Fibroblast of pulmonary artery (primary cell): Measurements from ENCODE around the gene PPP1R7.
A peak's percentile ranks its signal among the peaks of the same experiment; 100 is the strongest.

Source experiments
- DNase-seq: peaks from one replicate; pipeline ENCODE4 v3.0.0-alpha.2; 2010; ENCODE audit warnings: low read depth
- H3K4me3 ChIP-seq: replicated peaks from 2 replicates; pipeline ENCODE4 v1.5.1; 2011; ENCODE audit warnings: low read depth, mild to moderate bottlenecking, control low read depth, low read length, moderate library complexity
- TF ChIP-seq, protein P1 (sequence below): IDR thresholded peaks from 2 replicates; pipeline ENCODE4 v1.5.1; 2011; ENCODE audit warnings: mild to moderate bottlenecking, control low read depth, low read length, inconsistent platforms; ENCODE audit errors: missing control alignments

Gene PPP1R7

DNA sequence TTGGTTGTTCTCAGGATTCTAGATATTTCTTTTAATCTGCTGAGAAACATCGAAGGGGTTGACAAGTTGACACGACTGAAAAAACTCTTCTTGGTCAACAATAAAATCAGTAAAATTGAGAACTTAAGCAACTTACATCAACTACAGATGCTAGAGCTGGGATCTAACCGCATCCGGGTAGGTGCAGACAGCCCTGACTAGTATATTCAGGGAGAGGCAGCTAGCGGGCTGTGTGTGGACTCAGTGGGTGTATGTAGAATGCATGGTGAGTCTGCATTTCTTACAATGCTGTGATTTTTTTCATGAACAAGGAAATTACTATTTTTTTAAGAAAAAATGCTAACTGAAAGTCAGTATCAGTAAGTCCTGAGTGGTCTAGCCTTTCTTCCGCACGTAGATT lies 10.1 kb downstream of the PPP1R7 start:
- no peak overlapping the region for H3K4me3 ChIP-seq
- TF ChIP-seq, protein P1, sequence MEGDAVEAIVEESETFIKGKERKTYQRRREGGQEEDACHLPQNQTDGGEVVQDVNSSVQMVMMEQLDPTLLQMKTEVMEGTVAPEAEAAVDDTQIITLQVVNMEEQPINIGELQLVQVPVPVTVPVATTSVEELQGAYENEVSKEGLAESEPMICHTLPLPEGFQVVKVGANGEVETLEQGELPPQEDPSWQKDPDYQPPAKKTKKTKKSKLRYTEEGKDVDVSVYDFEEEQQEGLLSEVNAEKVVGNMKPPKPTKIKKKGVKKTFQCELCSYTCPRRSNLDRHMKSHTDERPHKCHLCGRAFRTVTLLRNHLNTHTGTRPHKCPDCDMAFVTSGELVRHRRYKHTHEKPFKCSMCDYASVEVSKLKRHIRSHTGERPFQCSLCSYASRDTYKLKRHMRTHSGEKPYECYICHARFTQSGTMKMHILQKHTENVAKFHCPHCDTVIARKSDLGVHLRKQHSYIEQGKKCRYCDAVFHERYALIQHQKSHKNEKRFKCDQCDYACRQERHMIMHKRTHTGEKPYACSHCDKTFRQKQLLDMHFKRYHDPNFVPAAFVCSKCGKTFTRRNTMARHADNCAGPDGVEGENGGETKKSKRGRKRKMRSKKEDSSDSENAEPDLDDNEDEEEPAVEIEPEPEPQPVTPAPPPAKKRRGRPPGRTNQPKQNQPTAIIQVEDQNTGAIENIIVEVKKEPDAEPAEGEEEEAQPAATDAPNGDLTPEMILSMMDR = no peak
- DNase-seq = no peak

DNA sequence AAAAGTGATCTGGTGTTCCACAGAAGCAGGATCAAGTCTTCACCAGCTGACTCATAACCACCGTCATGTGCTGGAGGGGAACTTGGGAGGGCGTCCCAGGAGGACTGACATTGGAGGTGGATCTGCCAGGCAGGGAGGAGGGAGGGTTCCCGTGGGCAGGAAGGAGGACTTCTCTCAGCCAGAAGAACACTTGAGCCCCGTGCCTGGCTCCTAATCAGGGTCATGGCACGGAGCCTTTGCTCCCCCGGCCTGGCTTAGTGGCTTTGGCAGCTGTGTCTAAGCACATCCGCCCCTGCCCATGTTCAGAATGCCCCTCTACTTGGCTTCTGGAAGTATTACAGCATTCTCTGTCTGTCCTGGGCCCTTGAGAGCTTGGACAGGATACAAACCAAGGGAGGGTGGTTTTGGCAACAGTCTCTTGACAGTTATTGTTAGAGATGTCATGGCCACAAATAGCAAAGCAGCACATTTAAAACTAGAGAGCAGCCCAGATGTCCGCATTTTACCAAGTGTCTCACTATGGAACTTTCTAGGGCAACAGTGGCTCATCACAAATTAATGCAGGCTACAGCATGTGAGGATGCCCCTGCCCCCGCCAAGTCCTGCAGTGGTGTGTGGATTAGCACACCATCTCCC lies 11.5 kb downstream of the PPP1R7 start:
- DNase-seq = peak; percentile 89
- H3K4me3 ChIP-seq = no peak overlapping the region
- TF ChIP-seq, protein P1 = no peak

DNA sequence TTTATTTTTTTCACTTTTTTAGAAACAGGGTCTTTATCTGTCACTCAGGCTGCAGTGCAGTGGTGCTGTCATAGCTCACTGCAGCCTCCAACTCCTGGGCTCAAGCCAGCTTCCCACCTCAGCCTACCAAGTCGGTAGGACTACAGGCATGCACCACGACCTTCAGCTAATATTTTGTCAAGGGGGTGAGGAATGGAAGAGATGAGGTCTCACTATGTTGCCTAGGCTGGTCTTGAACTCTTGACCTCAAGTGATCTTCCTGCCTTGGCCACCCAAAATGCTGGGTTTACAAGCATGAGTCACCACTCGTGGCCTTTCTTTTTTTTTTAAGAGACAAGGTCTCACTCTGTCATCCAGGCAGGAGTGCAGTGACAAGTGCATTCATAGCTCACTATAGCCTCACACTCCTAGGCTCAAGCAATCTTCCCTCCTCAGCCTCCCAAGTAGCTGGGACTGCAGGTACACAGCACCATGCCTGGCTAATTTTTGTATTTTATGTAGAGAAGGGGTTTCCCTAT lies 13.4 kb downstream of the PPP1R7 start:
- no peak for DNase-seq
- H3K4me3 ChIP-seq = no peak overlapping the region
- TF ChIP-seq, protein P1 = no peak

DNA sequence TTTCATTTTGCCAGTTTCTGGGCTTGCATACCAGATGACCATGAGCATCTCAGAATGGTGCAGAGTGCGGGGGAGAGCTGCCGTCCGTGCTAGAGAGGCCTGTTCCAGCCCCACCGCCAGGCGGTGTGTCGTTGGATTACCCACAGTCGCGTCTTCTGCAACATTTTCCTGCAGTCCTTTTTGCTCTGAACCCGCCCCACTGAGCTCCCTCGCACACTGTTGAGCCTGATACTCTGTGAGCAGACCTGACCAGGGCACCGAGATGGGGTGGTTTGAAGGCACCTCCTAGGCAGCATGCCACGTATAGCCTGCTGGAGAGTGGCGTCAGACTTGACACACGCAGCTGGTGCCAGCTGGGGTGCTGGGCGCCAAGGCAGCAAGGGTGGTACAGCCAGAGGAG lies 18.1 kb downstream of the PPP1R7 start:
- TF ChIP-seq, protein P1 = no peak
- no peak for DNase-seq
- no peak overlapping the region for H3K4me3 ChIP-seq

DNA sequence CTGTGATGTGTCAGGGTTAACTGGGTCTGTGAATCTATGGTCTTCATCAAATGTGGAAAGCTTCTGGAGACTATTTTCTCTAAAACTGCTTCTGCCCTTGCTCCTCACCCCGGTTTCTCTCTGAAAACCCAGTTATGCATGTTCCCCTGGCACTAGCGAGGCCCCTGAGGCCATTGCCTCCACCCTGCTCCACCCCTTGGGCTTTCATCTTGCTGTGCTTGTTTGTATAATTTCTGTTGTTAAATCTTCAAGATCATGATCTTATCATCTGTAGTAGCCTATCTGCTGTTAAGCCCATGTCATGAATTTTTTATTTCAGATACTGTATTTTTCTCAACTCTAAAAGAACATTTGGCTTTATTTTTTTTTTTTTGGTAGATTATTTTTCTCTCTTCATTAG lies 23.3 kb downstream of the PPP1R7 start:
- no peak overlapping the region for H3K4me3 ChIP-seq
- no peak for DNase-seq
- TF ChIP-seq, protein P1 = no peak

DNA sequence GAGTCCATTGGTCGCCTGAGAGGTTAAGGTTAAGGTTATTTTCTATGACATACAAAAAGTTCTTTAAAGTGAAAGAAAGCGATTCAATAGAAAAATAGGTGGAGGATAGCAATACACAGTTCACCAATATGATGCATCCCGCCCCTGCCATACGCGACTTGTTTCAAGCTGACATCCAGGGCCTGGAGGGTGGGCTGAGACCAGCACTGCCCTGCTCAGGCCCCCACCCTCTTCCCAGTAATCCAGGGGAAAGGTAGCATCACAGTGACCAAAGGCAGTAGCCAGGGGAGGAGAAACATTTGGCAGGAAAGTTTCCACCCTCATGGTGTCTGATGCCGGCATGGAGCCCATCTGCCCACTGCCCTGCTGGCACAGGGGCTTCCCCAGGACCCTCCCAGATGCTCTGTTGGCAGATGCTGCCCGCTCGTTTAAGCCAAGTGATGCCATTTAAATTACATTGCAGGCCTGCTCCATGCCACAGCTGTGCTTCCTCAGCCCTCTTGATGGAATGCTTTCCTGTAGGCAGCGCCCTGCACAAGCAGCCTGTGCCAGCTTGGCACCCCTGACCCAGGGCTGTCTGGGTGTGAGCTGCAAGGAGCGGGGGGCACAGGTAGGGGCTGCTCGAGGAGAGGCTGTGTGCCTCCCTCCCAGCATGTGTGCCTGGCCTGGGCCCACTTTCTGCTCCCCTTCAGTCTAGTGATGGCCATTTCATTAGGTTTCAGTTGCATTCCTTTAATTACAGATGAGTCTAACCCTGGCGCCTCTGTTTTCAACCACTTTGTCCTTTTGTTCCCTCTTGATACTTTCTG lies 27.5 kb downstream of the PPP1R7 start:
- H3K4me3 ChIP-seq = no peak overlapping the region
- DNase-seq = no peak
- TF ChIP-seq, protein P1 = no peak

DNA sequence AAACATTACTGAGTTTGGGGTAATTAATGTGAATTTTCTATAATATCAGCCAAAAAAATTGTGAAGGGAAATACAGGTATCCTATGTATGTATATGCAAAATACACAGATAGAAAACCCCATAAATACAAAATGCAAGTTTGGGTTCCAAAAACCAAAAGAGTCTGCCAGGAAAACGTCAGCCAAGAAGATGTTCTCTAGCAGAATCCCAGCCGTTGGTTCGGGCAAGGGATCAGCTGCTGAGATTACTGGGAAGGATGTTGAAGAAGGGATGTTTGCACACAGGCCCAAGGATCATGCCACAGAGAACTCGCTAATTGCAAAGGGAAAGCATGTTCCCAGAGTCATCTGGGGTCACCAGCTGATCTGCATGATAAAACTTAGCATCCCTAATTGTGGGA lies 28.7 kb downstream of the PPP1R7 start:
- TF ChIP-seq, protein P1 = no peak
- DNase-seq = no peak
- H3K4me3 ChIP-seq = no peak overlapping the region
